SK-MEL-5 (cell line): ENCODE measurements around the gene ZNF107. TPM values are rescaled to one million over a fixed set of nuclear protein-coding genes. Genes with fewer than 3 reads are reported as not detected.
"Not testable (repeated sequence)": the region's sequence is repeated elsewhere in the genome, so short reads cannot be mapped to it uniquely, and the experiment has no call there.

Experiments
- DNase-seq: peaks from one replicate; pipeline ENCODE4 v3.0.0-alpha.2; 2016; ENCODE audit warnings: low read depth, low spot score
- in situ Hi-C: cut with HindIII; loops from 2 replicates; pipeline ENCODE4 v1.10.0; 2016; ENCODE audit warnings: low sequenced_read_pairs, high pct_unique_total_duplicates, low pct_unique_long_range_greater_than_20kb
- total RNA-seq: library from RNA; depleted of rRNA; stranded (reverse); fragments of >200 nt; shearing (Covaris generic); gene quantifications from 2 replicates; pipeline ENCODE4 v1.2.3, GENCODE V29; 2014

Gene ZNF107
- total RNA-seq, 1 experiment from 2014 or later: 4.0 TPM

DNA sequence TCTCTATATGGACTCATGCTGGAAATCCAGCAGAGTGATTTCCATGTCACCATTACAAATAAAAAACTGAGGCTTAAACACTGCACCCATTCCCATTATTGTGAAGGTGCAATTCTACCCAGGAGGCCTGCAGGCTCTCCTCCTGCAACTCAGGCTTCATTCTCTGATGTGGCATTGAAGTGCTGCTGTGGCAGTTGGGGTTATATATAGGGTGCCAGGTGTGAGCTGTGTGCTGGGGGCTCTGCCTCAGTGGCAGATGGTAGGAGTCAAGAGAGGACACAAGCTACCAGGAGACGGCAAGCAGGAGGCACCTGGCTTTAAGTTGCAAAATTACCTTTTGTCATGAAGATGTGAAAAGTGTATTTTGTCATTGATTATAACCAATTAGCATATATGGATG, 21.3 kb downstream of the ZNF107 start:
- DNase-seq: no peak
- in situ Hi-C loops: no loop called here

DNA sequence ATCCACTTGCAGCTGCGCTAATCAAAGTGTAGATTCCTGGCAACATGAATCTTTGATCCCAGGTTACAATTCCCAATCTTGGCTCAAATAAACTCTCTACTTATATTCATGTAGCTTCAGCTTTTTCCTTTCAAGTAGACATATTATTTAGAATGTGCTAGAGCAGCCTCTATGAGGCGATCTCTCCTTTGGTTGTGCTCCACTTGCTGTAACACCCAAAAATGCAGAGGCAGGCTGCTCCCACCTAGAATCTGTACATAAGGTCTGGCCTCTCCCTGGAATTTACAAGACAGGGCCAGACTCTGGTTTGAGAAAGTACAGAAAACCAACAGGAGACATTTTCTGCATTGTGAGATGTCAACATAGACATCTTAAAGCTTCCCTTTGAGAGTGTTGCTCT, 23.1 kb downstream of the ZNF107 start:
- DNase-seq: no peak
- in situ Hi-C loops: no loop called here

DNA sequence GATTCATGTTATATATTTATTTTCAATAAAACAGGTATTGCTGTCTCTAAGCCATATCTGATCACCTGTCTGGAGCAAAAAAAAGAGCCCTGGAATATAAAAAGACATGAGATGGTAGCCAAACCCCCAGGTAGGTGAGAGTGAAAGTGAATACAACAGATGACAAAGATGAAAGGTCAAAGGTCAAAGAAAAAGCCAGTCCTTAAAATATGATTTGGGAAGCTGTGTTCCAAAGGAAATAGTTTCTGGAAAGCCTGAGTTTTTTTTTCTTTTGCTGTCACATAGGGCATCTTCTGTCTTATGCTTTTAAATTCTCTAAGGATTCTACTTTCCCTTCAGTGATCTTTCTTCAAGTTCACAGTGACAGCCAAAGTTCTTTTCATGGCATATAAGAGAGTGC, 25.9 kb downstream of the ZNF107 start:
- in situ Hi-C loops: no loop called here
- no peak for DNase-seq

DNA sequence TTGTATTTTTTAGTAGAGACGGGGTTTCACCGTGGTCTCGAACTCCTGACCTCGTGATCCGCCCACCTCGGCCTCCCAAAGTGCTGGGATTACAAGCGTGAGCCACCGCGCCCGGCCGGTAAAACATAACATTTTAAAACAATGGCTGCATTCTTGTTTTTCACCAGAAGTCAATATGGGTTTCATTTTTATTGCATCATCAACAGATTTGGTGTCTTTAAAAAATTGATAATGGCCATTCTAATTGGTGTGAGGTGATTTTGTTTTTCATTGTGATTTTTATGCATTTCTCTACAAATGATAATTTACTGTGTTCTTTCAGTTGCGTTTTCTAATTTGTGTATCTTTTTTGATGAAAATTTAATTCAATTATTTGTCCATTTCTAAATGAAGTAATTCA, 31.9 kb downstream of the ZNF107 start:
- DNase-seq, in situ Hi-C loops: not testable (repeated sequence)

DNA sequence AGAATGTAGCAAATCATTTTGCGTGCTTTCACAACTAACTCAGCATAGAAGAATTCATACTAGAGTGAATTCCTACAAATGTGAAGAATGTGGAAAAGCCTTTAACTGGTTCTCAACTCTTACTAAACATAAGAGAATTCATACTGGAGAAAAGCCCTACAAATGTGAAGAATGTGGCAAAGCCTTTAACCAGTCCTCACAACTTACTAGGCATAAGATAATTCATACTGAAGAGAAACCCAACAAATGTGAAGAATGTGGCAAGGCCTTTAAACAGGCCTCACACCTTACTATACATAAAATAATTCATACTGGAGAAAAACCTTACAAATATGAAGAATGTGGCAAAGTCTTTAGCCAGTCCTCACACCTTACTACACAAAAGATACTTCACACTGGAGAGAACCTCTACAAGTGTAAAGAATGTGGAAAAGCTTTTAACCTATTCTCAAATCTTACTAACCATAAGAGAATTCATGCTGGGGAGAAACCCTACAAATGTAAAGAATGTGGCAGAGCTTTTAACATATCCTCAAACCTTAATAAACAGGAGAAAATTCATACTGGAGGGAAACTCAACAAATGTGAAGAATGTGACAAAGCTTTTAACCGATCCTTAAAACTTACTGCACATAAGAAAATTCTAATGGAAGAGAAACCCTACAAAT, 40.8 kb downstream of the ZNF107 start:
- in situ Hi-C loops: no loop called here
- no peak for DNase-seq

DNA sequence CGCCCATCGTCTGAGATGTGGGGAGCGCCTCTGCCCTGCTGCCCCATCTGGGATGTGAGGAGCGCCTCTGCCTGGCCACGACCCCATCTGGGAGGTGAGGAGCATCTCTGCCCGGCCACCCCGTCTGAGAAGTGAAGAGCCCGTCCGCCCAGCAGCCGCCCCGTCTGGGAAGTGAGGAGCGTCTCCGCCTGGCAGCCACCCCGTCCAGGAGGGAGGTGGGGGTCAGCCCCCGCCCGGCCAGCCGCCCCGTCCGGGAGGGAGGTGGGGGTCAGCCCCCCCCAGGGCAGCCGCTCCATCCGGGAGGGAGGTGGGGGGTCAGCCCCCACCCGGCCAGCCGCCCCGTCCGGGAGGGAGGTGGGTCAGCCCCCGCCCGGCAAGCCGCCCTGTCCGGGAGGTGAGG, 52.0 kb downstream of the ZNF107 start:
- in situ Hi-C loops, DNase-seq: not testable (repeated sequence)

DNA sequence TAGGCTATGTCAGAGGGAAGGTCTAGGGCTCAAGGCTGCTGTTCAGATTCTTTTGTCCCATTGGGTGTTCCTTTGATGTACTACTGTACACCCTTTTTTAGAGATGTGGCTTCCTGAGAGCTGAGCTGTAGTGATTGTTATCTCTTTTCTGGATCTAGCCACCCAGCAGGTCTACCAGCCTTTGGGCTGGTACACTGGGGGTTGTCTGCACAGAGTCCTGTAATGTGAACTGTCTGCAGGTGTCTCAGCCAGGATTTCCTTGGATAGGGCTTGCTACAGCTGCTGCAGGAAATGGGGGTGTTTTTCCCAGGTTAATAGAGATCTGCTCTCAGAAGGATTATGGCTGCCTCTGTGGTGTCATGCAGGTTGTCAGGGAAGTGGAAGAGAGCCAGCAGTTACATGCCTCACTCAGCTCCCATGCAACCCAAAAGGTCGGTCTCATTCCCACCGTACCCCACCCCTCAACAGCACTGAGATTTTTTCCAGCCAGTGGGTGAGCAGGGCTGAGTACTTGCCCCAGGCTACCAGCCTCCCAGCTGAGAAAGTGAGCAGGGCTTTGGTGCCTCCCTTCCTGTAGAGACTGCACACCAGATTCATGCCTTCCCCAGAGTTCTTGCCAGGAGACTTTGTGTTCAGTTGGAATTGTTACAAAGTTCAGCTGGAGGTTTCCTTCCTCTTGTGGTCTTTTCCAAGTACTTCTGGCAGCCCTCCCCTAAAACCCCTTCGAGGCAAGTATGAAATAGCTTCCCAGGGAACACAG, 63.3 kb downstream of the ZNF107 start:
- in situ Hi-C loops: no loop called here
- DNase-seq: no peak

DNA sequence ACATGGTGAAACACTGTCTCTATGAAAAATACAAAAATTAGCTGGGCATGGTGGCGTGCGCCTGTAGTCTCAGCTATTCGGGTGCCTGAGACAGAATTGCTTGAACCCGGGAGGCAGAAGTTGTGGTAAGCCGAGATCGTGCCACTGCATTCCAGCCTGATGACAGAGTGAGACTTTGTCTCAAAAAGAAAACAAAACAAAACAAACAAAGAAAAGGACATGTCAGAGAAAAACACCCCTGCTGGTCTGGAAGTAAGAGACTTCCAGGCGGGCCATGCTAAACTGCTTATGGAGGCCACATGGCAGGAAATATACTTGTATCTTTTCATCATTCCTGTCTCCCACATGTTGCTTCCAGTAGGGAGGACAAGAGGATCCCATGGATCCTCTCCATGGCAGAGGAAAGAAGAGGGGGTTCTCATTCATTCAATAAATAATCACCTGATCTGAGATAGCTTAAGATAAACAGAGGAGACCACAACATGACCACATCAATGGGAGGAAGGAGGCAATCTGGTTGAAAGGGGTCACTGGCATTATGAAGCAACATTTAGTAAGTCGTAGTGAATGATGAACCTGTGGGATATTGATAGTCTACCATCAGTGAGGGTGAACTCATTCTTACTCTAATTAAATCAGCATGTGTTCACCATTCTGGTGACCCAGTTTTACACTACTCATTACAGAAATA, 67.8 kb downstream of the ZNF107 start:
- in situ Hi-C loops: no loop called here
- DNase-seq: no peak

DNA sequence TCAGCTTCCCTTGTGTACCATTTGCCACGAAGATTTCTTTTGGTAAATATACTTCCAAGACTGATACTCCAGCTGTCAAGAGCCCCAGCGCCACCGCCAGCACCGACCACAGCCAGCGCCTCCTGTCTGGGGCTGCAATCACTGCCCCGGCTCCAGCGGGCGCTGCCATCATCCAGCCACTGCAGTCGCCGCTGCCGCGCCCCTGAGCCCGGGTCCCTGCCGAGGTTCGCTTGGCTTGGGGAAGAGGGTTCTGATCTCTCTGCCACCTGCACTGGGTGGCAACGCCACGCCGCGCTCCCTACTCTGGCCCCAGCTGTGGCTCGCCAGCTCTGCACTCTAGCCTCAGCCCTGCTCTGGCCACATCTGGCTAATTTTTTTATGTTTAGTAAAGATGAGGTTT, 70.6 kb downstream of the ZNF107 start:
- no peak for DNase-seq
- in situ Hi-C loops: no loop called here

DNA sequence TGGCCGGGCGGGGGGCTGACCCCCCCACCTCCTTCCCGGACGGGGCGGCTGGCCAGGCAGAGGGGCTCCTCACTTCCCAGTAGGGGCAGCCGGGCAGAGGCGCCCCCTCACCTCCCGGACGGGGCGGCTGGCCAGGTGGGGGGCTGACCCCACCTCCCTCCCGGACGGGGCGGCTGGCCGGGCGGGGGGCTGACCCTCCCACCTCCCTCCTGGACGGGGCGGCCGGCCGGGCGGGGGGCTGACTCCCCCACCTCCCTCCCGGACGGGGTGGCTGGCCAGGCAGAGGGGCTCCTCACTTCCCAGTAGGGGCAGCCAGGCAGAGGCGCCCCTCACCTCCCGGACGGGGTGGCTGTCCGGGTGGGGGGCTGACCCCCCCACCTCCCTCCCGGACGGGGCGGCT, 72.5 kb downstream of the ZNF107 start:
- in situ Hi-C loops, DNase-seq: not testable (repeated sequence)

DNA sequence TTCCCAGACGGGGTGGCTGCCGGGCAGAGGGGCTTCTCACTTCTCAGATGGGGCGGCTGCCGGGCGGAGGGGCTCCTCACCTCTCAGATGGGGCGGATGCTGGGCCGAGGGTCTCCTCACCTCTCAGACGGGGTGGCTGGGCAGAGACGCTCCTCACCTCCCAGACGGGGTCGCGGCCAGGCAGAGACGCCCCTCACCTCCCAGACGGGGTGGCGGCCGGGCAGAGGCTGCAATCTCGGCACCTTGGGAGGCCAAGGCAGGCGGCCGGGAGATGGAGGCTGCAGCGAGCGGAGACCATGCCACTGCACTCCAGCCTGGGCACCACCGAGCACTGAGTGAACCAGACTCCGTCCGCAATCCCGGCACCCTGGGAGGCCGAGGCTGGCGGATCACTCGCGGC, 73.0 kb downstream of the ZNF107 start:
- DNase-seq, in situ Hi-C loops: not testable (repeated sequence)

DNA sequence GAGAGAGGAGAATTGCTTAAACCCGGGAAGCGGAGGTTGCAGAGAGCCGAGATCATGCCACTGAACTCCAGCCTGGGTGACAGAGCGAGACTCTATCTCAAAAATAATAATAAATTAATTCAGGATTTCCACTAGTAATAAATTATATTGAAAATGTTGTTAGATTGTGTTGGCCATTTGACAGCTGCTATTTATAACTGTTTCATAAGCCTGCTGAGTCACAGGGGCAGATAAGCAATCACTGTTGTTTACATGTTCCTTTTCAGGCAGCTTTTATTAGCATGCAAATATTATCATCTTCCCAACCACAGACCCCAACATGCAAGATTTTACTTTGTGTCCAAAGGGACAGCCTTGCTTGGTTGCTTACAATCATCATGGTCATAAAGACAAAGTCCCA, 78.7 kb downstream of the ZNF107 start:
- in situ Hi-C loops: no loop called here
- no peak for DNase-seq

DNA sequence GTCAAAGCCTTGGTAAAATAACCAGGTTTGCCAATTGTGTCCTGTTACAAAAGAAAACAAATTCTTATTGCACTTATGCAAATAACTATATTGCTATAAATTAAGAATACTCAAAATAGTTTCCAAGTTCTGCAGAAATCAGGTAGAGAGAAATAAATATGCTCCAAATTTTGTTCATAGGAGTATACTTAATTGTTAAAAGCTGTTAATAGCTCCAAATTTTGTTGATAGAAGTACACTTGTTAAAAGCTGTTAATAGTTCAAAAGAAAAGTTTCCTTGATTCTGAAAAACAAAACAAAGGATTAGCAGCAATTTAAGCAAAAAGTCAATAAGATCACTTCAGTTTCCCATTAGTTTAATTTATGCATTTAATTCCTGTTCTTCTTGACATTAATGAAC, 81.9 kb downstream of the ZNF107 start:
- no peak for DNase-seq
- in situ Hi-C loops: no loop called here

DNA sequence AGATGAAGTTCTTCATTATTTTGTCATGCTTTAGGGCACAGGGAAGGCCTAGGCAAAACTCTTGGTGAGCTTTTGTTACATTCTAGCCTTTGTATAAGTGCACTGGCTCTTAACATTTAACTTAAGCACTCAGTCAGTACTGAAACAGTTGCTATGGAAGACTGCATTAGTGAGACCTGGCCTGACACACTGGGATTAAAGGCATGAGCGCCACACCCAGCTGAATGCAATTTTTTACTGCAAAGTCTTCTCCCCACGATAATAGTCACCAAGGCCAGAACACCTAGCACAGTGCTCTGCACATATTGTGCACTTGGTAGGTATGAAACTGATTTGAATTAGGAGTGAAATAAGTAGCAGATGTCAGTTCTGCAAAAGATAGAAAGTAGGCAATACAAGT, 87.1 kb downstream of the ZNF107 start:
- in situ Hi-C loops: no loop called here
- DNase-seq: no peak

DNA sequence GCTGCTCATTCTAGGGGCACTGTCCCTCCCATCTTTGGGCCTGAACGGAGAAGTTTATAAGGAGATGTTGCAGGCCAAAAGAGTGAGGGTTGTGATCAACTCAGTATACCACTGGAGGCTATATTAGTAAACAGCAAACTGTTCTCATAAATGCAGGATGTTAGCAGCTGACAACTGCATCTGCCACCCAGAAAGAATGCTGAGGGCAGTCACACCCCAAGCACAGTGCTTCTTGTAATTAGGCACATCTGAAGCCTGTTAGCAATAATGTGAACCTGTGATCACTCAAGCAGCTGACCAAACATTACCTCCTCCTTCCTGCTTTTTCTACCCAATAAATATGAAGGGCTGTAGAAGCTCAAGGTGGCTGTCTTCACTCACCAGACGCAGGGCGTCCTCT, 89.9 kb downstream of the ZNF107 start:
- in situ Hi-C loops: no loop called here
- no peak for DNase-seq

DNA sequence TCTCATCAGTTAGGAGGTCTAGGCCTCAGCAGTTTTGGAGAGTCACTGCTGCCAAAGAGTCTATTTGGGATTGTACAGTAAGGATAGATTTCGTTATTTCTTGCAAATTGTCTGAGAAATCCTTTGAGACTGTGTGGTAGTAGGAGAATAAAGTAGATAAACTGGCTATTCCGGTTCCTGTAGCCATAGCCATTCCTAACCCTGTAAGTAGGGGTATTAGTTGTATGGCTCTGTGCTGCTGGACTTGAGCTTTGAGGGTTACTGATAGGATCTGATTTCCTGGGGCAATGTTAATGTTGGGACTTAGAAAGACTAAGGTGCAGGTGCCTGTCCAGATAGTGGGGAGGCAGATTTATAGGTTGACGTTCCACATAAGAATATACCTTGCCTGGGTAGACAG, 92.2 kb downstream of the ZNF107 start:
- no peak for DNase-seq
- in situ Hi-C loops: no loop called here
